WTC11 (cell line): ENCODE results near the gene LCT.

ENCODE experiments used
- TF ChIP-seq, protein P1 (sequence below): sonication (generic); formaldehyde crosslinking; IDR thresholded peaks from 2 replicates; pipeline ENCODE4 v1.8.1; 2023; ENCODE audit warnings: mild to moderate bottlenecking, missing genetic modification reagents, moderate library complexity
- TF ChIP-seq, protein P2 (sequence below): sonication (generic); formaldehyde crosslinking; IDR thresholded peaks from 2 replicates; pipeline ENCODE4 v1.8.1; 2023; ENCODE audit warnings: mild to moderate bottlenecking, missing genetic modification reagents
- TF ChIP-seq, protein P3 (sequence below): fragments of 200-600 bp; IDR thresholded peaks from 2 replicates; pipeline ENCODE4 v1.8.0; 2022; ENCODE audit warnings: antibody characterized with exemption

DNA sequence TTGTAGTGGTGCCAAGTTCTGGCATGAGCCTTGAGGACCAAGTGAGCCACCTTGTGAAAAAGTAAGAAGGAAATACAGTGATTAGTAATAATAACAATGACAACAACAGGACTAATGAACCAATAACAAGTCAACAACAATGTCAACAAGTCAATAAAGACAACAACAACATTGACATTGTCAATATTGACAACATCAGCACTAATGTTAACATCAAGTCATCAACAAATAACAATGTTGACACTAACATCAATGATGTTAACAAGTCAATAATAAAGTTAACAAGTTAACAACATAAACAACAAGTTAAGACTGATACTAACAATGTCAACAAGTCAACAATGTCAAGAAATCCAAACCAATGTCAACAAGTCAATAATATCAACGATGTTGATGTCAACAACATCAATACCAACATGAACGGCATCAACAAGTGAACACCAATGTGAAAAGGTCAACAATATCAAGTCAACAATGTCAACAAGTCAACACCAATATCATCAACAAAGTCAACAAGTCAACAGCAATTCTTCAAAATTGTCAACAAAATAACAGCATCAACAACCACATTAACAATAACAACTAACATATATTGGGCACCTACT is 24.0 kb downstream of the LCT start:
- TF ChIP-seq, protein P1, sequence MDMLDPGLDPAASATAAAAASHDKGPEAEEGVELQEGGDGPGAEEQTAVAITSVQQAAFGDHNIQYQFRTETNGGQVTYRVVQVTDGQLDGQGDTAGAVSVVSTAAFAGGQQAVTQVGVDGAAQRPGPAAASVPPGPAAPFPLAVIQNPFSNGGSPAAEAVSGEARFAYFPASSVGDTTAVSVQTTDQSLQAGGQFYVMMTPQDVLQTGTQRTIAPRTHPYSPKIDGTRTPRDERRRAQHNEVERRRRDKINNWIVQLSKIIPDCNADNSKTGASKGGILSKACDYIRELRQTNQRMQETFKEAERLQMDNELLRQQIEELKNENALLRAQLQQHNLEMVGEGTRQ (CRISPR knock-in tag): no peak
- TF ChIP-seq, protein P2, sequence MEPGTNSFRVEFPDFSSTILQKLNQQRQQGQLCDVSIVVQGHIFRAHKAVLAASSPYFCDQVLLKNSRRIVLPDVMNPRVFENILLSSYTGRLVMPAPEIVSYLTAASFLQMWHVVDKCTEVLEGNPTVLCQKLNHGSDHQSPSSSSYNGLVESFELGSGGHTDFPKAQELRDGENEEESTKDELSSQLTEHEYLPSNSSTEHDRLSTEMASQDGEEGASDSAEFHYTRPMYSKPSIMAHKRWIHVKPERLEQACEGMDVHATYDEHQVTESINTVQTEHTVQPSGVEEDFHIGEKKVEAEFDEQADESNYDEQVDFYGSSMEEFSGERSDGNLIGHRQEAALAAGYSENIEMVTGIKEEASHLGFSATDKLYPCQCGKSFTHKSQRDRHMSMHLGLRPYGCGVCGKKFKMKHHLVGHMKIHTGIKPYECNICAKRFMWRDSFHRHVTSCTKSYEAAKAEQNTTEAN (CRISPR knock-in tag): no peak
- TF ChIP-seq, protein P3, sequence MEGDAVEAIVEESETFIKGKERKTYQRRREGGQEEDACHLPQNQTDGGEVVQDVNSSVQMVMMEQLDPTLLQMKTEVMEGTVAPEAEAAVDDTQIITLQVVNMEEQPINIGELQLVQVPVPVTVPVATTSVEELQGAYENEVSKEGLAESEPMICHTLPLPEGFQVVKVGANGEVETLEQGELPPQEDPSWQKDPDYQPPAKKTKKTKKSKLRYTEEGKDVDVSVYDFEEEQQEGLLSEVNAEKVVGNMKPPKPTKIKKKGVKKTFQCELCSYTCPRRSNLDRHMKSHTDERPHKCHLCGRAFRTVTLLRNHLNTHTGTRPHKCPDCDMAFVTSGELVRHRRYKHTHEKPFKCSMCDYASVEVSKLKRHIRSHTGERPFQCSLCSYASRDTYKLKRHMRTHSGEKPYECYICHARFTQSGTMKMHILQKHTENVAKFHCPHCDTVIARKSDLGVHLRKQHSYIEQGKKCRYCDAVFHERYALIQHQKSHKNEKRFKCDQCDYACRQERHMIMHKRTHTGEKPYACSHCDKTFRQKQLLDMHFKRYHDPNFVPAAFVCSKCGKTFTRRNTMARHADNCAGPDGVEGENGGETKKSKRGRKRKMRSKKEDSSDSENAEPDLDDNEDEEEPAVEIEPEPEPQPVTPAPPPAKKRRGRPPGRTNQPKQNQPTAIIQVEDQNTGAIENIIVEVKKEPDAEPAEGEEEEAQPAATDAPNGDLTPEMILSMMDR: no peak
